ENCODE measurements around the gene DLX6. TPM values are rescaled to one million over a fixed set of nuclear protein-coding genes. Genes with fewer than 3 reads are reported as not detected.

The DLX6 gene
- total RNA-seq, 2 donors from 2014 or later = 4.1 TPM; not detected in 1

DNA sequence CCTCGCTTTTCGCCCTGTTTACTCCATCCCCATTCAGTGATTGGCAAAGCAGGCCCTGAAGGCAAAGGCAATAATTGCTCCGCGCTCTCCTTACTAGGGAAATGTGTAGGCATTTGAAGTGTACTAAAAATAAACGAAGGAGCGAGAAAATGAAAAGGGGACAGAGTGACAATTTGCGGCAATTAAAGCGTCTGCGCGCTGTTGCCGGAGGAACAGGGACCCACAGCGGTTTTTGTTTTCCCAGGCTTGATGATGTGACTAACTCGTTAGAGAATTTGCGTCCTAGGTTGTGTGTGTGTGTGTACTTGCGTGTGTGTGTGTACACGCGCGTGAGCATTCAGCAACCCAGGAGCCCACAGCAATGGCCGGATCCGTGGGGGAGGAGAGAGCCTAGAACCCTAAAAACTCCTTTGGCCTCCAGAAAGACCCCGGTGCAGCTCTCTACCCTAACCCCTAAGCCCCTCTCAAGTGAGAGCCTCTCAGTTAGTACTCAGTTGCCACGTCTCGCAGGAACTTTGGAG is 7.8 kb upstream of the DLX6 start:
- 17% methylated on average over 23 of the region's 23 CpGs for WGBS
- intact Hi-C loops (cut with DNase I) = no loop called here
- no peaks in the 10 kb centered on the region for H3K9me3 ChIP-seq
- H3K4me1 ChIP-seq (replicated peaks) = no peaks in the 10 kb centered on the region
- no peak overlapping the region for H3K4me3 ChIP-seq
- no peaks in the 10 kb centered on the region for H3K36me3 ChIP-seq
- H3K27me3 ChIP-seq (replicated peaks; ENCODE audit: insufficient read depth) = peaks cover 61% of the 10 kb centered on the region
- DNase-seq (ENCODE audit: low spot score) = no peak
- no peak for TF ChIP-seq POLR2A (IDR thresholded peaks at IDR 0.05)
- TF ChIP-seq POLR2AphosphoS5 (IDR thresholded peaks at IDR 0.05) = no peak
- TF ChIP-seq, protein P1, sequence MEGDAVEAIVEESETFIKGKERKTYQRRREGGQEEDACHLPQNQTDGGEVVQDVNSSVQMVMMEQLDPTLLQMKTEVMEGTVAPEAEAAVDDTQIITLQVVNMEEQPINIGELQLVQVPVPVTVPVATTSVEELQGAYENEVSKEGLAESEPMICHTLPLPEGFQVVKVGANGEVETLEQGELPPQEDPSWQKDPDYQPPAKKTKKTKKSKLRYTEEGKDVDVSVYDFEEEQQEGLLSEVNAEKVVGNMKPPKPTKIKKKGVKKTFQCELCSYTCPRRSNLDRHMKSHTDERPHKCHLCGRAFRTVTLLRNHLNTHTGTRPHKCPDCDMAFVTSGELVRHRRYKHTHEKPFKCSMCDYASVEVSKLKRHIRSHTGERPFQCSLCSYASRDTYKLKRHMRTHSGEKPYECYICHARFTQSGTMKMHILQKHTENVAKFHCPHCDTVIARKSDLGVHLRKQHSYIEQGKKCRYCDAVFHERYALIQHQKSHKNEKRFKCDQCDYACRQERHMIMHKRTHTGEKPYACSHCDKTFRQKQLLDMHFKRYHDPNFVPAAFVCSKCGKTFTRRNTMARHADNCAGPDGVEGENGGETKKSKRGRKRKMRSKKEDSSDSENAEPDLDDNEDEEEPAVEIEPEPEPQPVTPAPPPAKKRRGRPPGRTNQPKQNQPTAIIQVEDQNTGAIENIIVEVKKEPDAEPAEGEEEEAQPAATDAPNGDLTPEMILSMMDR (IDR thresholded peaks at IDR 0.05) = no peak
- H3K27ac ChIP-seq = no peak overlapping the region

- Histone ChIP-seq H3K27me3 (replicated peaks; ENCODE audit: insufficient read depth) (peaks cover 60% of the 10 kb centered on the region), H3K27ac (no peak overlapping the region), H3K4me3 (no peak overlapping the region), H3K9me3 (no peaks in the 10 kb centered on the region), H3K36me3 (no peaks in the 10 kb centered on the region), H3K4me1 (replicated peaks) (peaks cover 2% of the 10 kb centered on the region)
- no peak for TF ChIP-seq POLR2AphosphoS5 (IDR thresholded peaks at IDR 0.05)
- intact Hi-C loops (cut with DNase I) = no loop called here
- 23% methylated on average over 11 of the region's 11 CpGs for WGBS
- DNase-seq (ENCODE audit: low spot score) = no peak
Measured at GRCh38 chr7:96998333-96998732, 7.0 kb upstream of the DLX6 start.

DNA sequence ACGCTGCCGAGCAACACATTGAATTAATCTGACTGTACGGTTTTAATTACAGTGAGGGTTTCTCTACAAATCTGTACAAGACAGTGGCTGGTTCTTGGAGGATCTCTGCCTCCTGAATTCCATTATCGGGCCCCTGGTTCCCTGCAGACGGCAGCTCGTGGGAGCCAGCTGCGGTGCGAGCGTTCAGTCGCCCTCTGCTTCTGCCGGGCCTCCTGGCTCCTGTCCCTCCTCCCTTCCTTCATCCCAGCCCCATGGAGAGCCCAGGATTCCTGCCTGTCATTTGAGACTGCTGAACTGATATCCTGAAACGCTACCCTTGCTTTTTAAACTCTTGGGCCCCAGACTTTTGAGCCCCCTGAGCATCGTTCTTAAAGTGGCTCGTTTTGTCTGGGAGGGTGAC is 6.6 kb upstream of the DLX6 start:
- DNase-seq (ENCODE audit: low spot score) = no peak
- WGBS = 11% methylated on average over 14 of the region's 14 CpGs
- H3K27me3 ChIP-seq (replicated peaks; ENCODE audit: insufficient read depth) = peaks cover 63% of the 10 kb centered on the region

DNA sequence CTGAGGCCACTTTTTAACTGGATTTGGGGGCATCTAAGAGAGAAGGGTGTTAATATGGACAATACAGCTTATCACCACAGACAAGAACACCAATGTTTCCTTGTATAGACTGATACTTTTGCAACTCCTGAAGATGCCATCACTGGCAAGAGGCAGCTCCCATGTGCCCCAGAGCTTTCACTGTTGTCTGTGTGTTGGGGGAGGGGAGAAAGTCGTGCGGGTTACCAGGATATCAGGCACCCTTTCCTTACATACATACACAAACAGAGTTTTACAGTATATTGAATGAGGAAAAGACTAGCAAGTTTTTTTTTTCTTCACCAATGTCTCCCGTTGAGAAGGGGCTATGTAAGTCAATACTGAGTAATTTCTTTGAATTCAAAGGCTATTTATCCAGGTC is 4.1 kb upstream of the DLX6 start:
- WGBS = 56% methylated on average over 3 of the region's 3 CpGs
- TF ChIP-seq POLR2A (IDR thresholded peaks at IDR 0.05) (no peak), POLR2AphosphoS5 (IDR thresholded peaks at IDR 0.05) (no peak)
- TF ChIP-seq, protein P1 (IDR thresholded peaks at IDR 0.05) = no peak
- intact Hi-C loops (cut with DNase I) = no loop called here
- DNase-seq (ENCODE audit: low spot score) = no peak
- Histone ChIP-seq H3K36me3 (no peaks in the 10 kb centered on the region), H3K4me3 (no peak overlapping the region), H3K9me3 (no peaks in the 10 kb centered on the region), H3K27me3 (replicated peaks; ENCODE audit: insufficient read depth) (peaks cover 69% of the 10 kb centered on the region), H3K27ac (no peak overlapping the region), H3K4me1 (replicated peaks) (peaks cover 2% of the 10 kb centered on the region)

More for the DNA sequence above, 6.6 kb upstream of the DLX6 start:
- peaks cover 2% of the 10 kb centered on the region for H3K4me1 ChIP-seq (replicated peaks)
- intact Hi-C loops (cut with DNase I) = no loop called here
- no peak for TF ChIP-seq POLR2AphosphoS5 (IDR thresholded peaks at IDR 0.05)
- TF ChIP-seq POLR2A (IDR thresholded peaks at IDR 0.05) = no peak
- TF ChIP-seq, protein P1 (IDR thresholded peaks at IDR 0.05) = no peak
- no peak overlapping the region for H3K27ac ChIP-seq
- H3K36me3 ChIP-seq = no peaks in the 10 kb centered on the region
- H3K9me3 ChIP-seq = no peaks in the 10 kb centered on the region
- H3K4me3 ChIP-seq = no peak overlapping the region

DNA sequence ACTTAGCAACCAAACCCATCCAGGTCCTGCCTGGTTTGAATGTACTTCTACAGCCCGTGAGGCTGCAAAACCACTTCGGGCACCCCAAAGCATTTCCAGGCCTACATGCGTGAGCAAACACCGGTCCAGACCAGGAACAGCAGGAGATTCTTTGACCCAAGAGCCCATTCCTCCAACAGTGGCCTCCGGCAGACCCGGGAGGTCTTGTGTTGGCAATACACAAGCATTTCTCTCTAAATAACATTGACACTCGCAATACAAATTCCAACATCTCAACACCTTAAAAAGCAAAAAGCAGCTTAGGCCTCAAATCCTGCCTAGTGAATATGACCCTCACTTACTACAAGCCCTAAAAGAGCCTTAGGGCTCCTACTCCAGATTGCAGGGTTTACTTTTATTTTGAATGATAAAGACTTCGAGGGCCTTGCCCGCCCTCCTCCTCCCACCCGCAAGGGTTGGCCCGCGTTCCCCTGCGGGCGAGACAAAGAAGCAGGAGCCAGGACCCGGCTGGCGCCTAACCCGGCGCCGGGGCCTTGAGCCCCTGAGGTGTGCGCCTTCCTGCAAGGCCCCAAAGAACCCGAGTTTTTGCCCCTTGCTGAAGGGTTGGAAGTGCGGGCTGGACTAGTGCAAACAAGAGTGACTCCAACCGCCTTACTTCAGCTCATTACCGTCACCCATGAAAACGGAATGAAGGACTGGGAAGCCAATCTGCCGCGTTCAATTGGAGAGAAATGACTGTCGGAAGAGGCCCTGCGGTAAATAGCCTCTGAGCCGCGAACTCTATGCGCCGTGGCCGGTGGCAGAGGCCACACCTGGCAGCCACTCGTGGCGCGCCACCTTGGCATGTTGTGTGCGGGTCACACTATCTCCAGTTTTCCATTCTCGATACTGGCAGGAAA is 3.4 kb upstream of the DLX6 start:
- Histone ChIP-seq H3K27ac (no peak overlapping the region), H3K4me1 (replicated peaks) (peaks cover 2% of the 10 kb centered on the region), H3K27me3 (replicated peaks; ENCODE audit: insufficient read depth) (peaks cover 68% of the 10 kb centered on the region), H3K9me3 (no peaks in the 10 kb centered on the region), H3K4me3 (no peak overlapping the region), H3K36me3 (no peaks in the 10 kb centered on the region)
- intact Hi-C loops (cut with DNase I) = no loop called here
- WGBS = 79% methylated on average over 30 of the region's 39 CpGs
- DNase-seq (ENCODE audit: low spot score) = no peak
- no peak for TF ChIP-seq POLR2A (IDR thresholded peaks at IDR 0.05)
- TF ChIP-seq, protein P1 (IDR thresholded peaks at IDR 0.05) = no peak
- TF ChIP-seq POLR2AphosphoS5 (IDR thresholded peaks at IDR 0.05) = no peak
